ENCODE measurements around the gene ASIC3.

Gene ASIC3

DNA sequence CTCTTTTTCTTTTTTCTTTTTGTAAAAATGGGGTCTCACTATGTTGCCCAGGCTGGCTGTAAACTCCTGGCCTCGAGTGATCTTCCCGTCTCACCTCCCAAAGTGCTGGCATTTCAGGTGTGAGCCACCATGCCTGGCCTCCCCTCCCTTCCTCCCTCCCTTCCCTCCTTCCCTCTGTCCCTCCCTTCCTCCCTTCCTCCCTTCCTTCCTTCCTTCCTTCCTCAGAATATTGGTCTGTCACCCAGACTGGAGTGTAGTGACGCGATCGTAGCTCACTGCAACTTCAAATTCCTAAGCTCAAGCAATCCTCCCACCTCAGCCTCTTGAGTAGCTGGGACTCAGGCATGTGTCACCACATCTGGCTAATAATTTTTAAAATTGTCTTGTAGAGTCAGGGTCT is 46.3 kb downstream of the ASIC3 start:
- Histone ChIP-seq H3K4me1 (ENCODE audit: control insufficient read depth, insufficient read depth, low read length) (peaks cover 3% of the 10 kb centered on the region), H3K4me3 (ENCODE audit: insufficient read depth, low read depth, low read length) (no peak overlapping the region), H3K36me3 (ENCODE audit: control insufficient read depth, insufficient read depth, low read length) (no peaks in the 10 kb centered on the region), H3K9me3 (ENCODE audit: control insufficient read depth, low read length) (no peaks in the 10 kb centered on the region), H3K27ac (ENCODE audit: insufficient read depth, low read depth, low read length, poor library complexity, severe bottlenecking) (no peak overlapping the region), H3K27me3 (ENCODE audit: control insufficient read depth, insufficient read depth, low read length, poor library complexity, severe bottlenecking) (no peaks in the 10 kb centered on the region)
- 91 to 94% methylated on average over 5 of the region's 5 CpGs for WGBS, 2 experiments

DNA sequence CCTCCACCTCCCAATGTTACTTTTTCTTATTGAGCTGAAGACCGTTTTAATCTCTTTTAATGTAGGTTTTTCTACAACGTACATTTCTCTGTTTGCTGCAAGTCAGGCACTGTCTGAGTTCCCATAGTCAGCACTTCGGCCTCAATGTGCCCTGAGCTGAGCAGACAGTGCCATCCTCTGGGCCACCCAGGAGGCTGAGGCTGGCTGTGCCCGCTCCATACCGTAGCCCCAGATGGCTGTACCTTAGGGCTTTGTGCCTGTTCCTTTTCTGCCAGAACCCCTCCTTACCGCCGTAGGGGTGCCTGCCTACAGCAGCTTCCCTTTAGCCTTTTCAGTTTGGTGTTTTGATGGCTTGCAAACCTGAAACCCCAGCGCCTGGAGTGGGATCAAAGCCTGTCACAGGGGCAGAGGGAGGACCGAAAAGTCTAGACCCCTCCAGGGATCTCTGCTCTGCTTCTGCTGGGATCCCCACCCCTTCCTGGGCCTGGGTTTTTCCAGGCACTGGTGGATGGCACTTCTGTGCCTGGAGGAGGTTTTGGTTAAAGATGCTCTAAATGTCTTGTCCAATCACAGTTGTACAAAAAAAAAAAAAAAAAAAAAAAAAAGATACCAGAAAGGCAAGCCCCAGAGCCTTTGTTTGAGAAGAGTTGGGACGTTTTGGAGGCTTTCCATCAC is 46.9 kb downstream of the ASIC3 start:
- H3K27ac ChIP-seq (ENCODE audit: insufficient read depth, low read depth, low read length, poor library complexity, severe bottlenecking), result no peak overlapping the region
- H3K4me1 ChIP-seq (ENCODE audit: control insufficient read depth, insufficient read depth, low read length), result no peaks in the 10 kb centered on the region
- H3K4me3 ChIP-seq (ENCODE audit: insufficient read depth, low read depth, low read length), result no peak overlapping the region
- H3K27me3 ChIP-seq (ENCODE audit: control insufficient read depth, insufficient read depth, low read length, poor library complexity, severe bottlenecking), result no peaks in the 10 kb centered on the region
- no peaks in the 10 kb centered on the region for H3K9me3 ChIP-seq (ENCODE audit: control insufficient read depth, low read length)
- no peaks in the 10 kb centered on the region for H3K36me3 ChIP-seq (ENCODE audit: control insufficient read depth, insufficient read depth, low read length)
- 91 to 93% methylated on average over 9 to 10 of the region's 10 CpGs for WGBS, 2 experiments

DNA sequence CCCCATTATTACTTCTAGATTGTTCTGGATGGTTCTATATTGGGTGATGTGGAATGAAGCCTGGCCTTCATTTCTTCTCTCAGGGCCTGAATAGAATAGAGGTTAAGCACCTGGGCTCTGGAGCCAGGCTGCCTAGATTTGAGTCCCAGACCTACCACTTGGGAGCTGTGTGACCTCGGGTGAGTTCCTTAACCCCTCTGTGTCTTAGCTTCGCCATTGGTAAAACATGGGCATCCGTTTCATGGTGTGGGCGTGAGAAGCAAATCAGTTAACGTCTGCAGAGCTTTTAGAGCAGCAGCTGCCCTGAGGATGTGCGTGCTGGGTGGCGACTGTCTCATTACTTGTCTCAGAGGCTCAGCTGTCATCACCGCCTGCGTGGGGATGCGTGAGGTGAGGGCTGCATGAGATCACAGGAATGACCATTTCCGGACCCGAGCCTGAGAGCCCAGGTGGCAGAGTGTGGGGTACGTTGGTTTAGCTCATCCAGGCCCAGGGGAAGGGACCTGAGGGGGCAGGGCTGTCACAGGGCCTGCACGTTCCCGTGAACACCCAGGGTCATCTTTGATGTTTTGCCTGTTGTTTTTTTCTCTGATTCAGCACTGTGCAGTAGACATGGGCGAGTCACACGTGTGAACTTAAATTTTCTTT is 47.6 kb downstream of the ASIC3 start:
- no peaks in the 10 kb centered on the region for H3K4me1 ChIP-seq (ENCODE audit: control insufficient read depth, insufficient read depth, low read length)
- no peaks in the 10 kb centered on the region for H3K36me3 ChIP-seq (ENCODE audit: control insufficient read depth, insufficient read depth, low read length)
- WGBS, 2 experiments, result 94 to 95% methylated on average over 17 of the region's 17 CpGs
- no peaks in the 10 kb centered on the region for H3K27me3 ChIP-seq (ENCODE audit: control insufficient read depth, insufficient read depth, low read length, poor library complexity, severe bottlenecking)
- no peaks in the 10 kb centered on the region for H3K9me3 ChIP-seq (ENCODE audit: control insufficient read depth, low read length)
- no peak overlapping the region for H3K27ac ChIP-seq (ENCODE audit: insufficient read depth, low read depth, low read length, poor library complexity, severe bottlenecking)
- H3K4me3 ChIP-seq (ENCODE audit: insufficient read depth, low read depth, low read length), result no peak overlapping the region

DNA sequence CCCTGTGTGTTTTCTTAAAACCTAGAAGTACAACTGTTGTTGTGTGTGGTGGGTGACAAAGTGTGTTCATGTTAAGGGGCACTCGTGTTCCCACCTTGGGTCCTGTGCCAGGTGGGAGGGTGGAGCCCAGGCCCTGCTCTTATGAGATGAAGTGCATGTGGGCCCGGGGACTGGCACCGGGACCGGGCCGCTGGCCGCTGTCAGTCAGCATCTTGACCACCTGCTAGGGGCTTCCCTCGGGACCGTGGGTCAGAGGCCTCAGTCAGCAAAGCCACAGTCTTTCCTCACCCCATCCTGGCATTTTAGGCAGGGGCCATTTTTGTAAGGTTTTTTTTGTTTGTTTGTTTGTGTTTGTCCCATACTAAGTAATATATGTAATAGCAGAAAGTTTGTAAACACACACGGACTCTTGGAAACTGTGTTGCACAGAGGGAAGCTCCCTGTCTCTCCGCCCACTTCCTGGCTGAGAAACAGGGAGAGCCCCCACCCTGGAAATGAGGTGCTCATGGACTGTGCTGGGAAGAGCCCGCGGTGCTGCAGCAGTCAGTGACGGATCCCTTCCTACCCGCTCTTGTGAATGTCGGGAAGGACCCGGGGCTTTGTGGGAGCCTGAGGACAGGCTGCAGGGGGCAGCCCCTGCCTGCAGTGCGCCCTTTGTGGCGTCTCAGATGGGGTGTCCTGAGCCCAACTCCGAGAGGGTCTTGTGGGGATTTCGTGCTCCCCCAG is 51.3 kb downstream of the ASIC3 start:
- H3K27ac ChIP-seq (ENCODE audit: insufficient read depth, low read depth, low read length, poor library complexity, severe bottlenecking), result no peak overlapping the region
- H3K9me3 ChIP-seq (ENCODE audit: control insufficient read depth, low read length), result no peaks in the 10 kb centered on the region
- H3K36me3 ChIP-seq (ENCODE audit: control insufficient read depth, insufficient read depth, low read length), result no peaks in the 10 kb centered on the region
- H3K27me3 ChIP-seq (ENCODE audit: control insufficient read depth, insufficient read depth, low read length, poor library complexity, severe bottlenecking), result no peaks in the 10 kb centered on the region
- H3K4me3 ChIP-seq (ENCODE audit: insufficient read depth, low read depth, low read length), result no peak overlapping the region
- 82 to 85% methylated on average over 20 of the region's 20 CpGs for WGBS, 2 experiments
- no peaks in the 10 kb centered on the region for H3K4me1 ChIP-seq (ENCODE audit: control insufficient read depth, insufficient read depth, low read length)

DNA sequence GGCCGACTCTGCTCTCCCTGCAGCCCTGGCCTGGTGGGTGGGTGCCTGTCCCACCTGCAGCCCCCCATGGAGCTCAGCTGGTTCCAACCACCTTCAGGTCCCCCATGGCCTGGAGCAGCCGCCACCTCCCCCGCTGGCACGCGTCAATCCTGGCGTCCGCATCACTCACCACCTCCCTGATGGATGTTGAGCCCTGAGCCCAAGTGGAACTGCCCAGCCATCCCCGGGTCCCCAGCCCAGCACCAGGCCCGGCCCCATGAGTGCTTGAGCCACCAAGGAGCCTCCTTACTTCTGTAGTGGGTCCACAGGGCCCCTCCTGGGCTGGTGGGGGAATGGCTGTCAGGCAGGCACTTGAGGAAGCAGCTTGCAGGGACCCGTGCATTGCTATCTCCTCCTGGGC is 52.6 kb downstream of the ASIC3 start:
- Histone ChIP-seq H3K9me3 (ENCODE audit: control insufficient read depth, low read length) (no peaks in the 10 kb centered on the region), H3K27ac (ENCODE audit: insufficient read depth, low read depth, low read length, poor library complexity, severe bottlenecking) (no peak overlapping the region), H3K4me1 (ENCODE audit: control insufficient read depth, insufficient read depth, low read length) (no peaks in the 10 kb centered on the region), H3K36me3 (ENCODE audit: control insufficient read depth, insufficient read depth, low read length) (no peaks in the 10 kb centered on the region), H3K27me3 (ENCODE audit: control insufficient read depth, insufficient read depth, low read length, poor library complexity, severe bottlenecking) (no peaks in the 10 kb centered on the region), H3K4me3 (ENCODE audit: insufficient read depth, low read depth, low read length) (no peak overlapping the region)
- 91 to 93% methylated on average over 10 of the region's 10 CpGs for WGBS, 2 experiments

GRCh38 chr7:151101621-151102396 is 53.5 kb downstream of the ASIC3 start:
- no peaks in the 10 kb centered on the region for H3K27me3 ChIP-seq (ENCODE audit: control insufficient read depth, insufficient read depth, low read length, poor library complexity, severe bottlenecking)
- 84 to 86% methylated on average over 24 of the region's 24 CpGs for whole genome bisulfite sequencing, 2 experiments
- no peaks in the 10 kb centered on the region for H3K4me1 ChIP-seq (ENCODE audit: control insufficient read depth, insufficient read depth, low read length)
- H3K36me3 ChIP-seq (ENCODE audit: control insufficient read depth, insufficient read depth, low read length), result no peaks in the 10 kb centered on the region
- H3K9me3 ChIP-seq (ENCODE audit: control insufficient read depth, low read length), result no peaks in the 10 kb centered on the region
- no peak overlapping the region for H3K27ac ChIP-seq (ENCODE audit: insufficient read depth, low read depth, low read length, poor library complexity, severe bottlenecking)
- H3K4me3 ChIP-seq (ENCODE audit: insufficient read depth, low read depth, low read length), result no peak overlapping the region

Measured in ectodermal cell (in vitro differentiated cells).